HepG2 (cell line): ENCODE measurements around the gene PAPSS1. TPM values are rescaled to one million over a fixed set of nuclear protein-coding genes. Genes with fewer than 3 reads are reported as not detected.

Experiments used
- ATAC-seq: fragments of 200-7000 bp; cut with Tn5 transposase; 3 replicates; pipeline ENCODE4 v1.9.1; 2020; ENCODE audit warnings: mild to moderate bottlenecking, moderate library complexity
- BruUV-seq: library from RNA; stranded (reverse); fragments of 400-500 nt; replicated peaks from 2 replicates; lab custom pipeline; 2021; lab: Mats Ljungman, UMichigan
- CTCF ChIA-PET: fragments of 300-600 bp; formaldehyde crosslinking; extraction: SDS; loops from one replicate; lab custom pipeline; 2021; ENCODE audit warnings: low total read pairs, inconsistent platforms, low intra/inter-chr PET ratio; lab: Yijun Ruan, JAX
- POLR2A ChIA-PET: fragments of 350-600 bp; sonication (Branson Sonifier 250); formaldehyde crosslinking; loops from one replicate; lab custom pipeline; 2020; ENCODE audit warnings: antibody characterized with exemption, inconsistent platforms; lab: Yijun Ruan, JAX
- DNase-seq: peaks from one replicate; pipeline ENCODE4 v3.0.0-alpha.2; 2015; ENCODE audit warnings: low spot score
- FAIRE-seq: peaks from 3 replicates; lab custom pipeline; 2011; peaks lifted over from hg19 to GRCh38; lab: Jason Lieb, UNC
- H2AFZ ChIP-seq: one replicate; pipeline ENCODE4 v1.6.1; 2011; ENCODE audit warnings: low read length, inconsistent platforms
- H3K27ac ChIP-seq: fragments of 300-600 bp; 3 replicates; pipeline ENCODE4 v1.8.0; 2011; ENCODE audit warnings: mixed run types, mild to moderate bottlenecking, mixed read lengths, low read length, inconsistent platforms; ENCODE audit not compliant: insufficient read depth; ENCODE audit errors: extremely low read length
- H3K27me3 ChIP-seq, 2 experiments: fragments of 200-600 bp in 1 of 2; 2 replicates in 1 of 2; 3 replicates in 1 of 2; pipeline versions ENCODE4 v1.6.0 to v1.8.0; 2011; ENCODE audit warnings: low read length in 2 of 2, mild to moderate bottlenecking in 2 of 2, moderate library complexity in 2 of 2, inconsistent platforms in 1 of 2; ENCODE audit not compliant: insufficient read depth in 2 of 2, control insufficient read depth in 1 of 2
- H3K36me3 ChIP-seq, 2 experiments: fragments of 200-600 bp in 1 of 2; replicated peaks in 1 of 2; 2 replicates in 1 of 2; 3 replicates in 1 of 2; pipeline versions ENCODE4 v1.5.1 to v1.8.0; 2011; ENCODE audit warnings: low read length in 2 of 2, inconsistent platforms in 1 of 2; ENCODE audit not compliant: insufficient read depth in 2 of 2, control insufficient read depth in 1 of 2
- H3K4me1 ChIP-seq: 2 replicates; pipeline ENCODE4 v1.5.1; 2012; ENCODE audit warnings: low read length, inconsistent platforms; ENCODE audit not compliant: insufficient read depth
- H3K4me2 ChIP-seq: 2 replicates; pipeline ENCODE4 v1.6.0; 2011; ENCODE audit warnings: low read depth, low read length, inconsistent platforms
- H3K4me3 ChIP-seq, 3 experiments: fragments of 200-600 bp in 1 of 3; sonication (generic), shearing (Covaris generic) in 1 of 3; replicated peaks in 1 of 3; 2 replicates each; pipeline ENCODE4 v1.5.1; 2011 to 2016; ENCODE audit warnings: low read length in 3 of 3, inconsistent platforms in 2 of 3, low read depth in 2 of 3, mild to moderate bottlenecking in 2 of 3, control low read depth in 1 of 3, mixed read lengths in 1 of 3; ENCODE audit not compliant: insufficient read depth in 1 of 3
- H3K79me2 ChIP-seq: one replicate; pipeline ENCODE4 v1.6.1; 2011; ENCODE audit warnings: low read length, inconsistent platforms; ENCODE audit not compliant: insufficient read depth
- H3K9ac ChIP-seq: 2 replicates; pipeline ENCODE4 v1.6.0; 2011; ENCODE audit warnings: mild to moderate bottlenecking, low read depth, low read length, inconsistent platforms; ENCODE audit not compliant: insufficient read depth
- H3K9me3 ChIP-seq: 2 replicates; pipeline ENCODE4 v1.5.1; 2012; ENCODE audit warnings: mild to moderate bottlenecking, low read length
- H4K20me1 ChIP-seq: 2 replicates; pipeline ENCODE4 v1.6.0; 2011; ENCODE audit warnings: inconsistent platforms, mild to moderate bottlenecking, low read length, moderate library complexity; ENCODE audit not compliant: insufficient read depth
- HOMEZ ChIP-seq: IDR thresholded peaks from 2 replicates; pipeline ENCODE4 v1.6.1; 2016; ENCODE audit warnings: low read depth
- PAWR ChIP-seq: sonication (generic); formaldehyde crosslinking; IDR thresholded peaks from 2 replicates; pipeline ENCODE4 v1.4.0; 2020; ENCODE audit warnings: missing genetic modification reagents, mild to moderate bottlenecking, borderline replicate concordance
- RARG ChIP-seq: sonication (generic); formaldehyde crosslinking; IDR thresholded peaks from 2 replicates; pipeline ENCODE4 v1.4.0; 2020; ENCODE audit warnings: low read depth, mild to moderate bottlenecking, missing genetic modification reagents
- RXRB ChIP-seq: IDR thresholded peaks from 2 replicates; pipeline ENCODE4 v1.6.1; 2016; ENCODE audit warnings: borderline replicate concordance, missing genetic modification reagents, missing compliant biosample characterization
- SALL1 ChIP-seq: sonication (generic); formaldehyde crosslinking; IDR thresholded peaks from 2 replicates; pipeline ENCODE4 v1.8.0; 2022; ENCODE audit warnings: mild to moderate bottlenecking, missing genetic modification reagents
- SOX13 ChIP-seq, 3 experiments: fragments of 450-650 bp in 1 of 3; sonication (generic) in 1 of 3; formaldehyde crosslinking in 1 of 3; IDR thresholded peaks in 2 of 3; conservative IDR thresholded peaks in 1 of 3; 2 replicates each; pipeline versions ENCODE4 v1.5.0 to v1.6.1; 2016 to 2020; ENCODE audit warnings: antibody characterized with exemption in 1 of 3, mild to moderate bottlenecking in 1 of 3, missing compliant biosample characterization in 1 of 3, missing genetic modification reagents in 1 of 3, moderate library complexity in 1 of 3
- ZKSCAN1 ChIP-seq: fragments of 150-350 bp; IDR thresholded peaks from 2 replicates; pipeline ENCODE4 v1.6.1; 2014; ENCODE audit warnings: low read length
- ZNF225 ChIP-seq: sonication (generic); formaldehyde crosslinking; IDR thresholded peaks from 2 replicates; pipeline ENCODE4 v1.4.0; 2020; ENCODE audit warnings: mild to moderate bottlenecking, missing genetic modification reagents
- ZNF564 ChIP-seq: sonication (generic); formaldehyde crosslinking; IDR thresholded peaks from 2 replicates; pipeline ENCODE4 v1.8.1; 2023; ENCODE audit warnings: mild to moderate bottlenecking, missing genetic modification reagents
- WGBS: methylation state at CpG from one replicate; pipeline ENCODE4 v1.1.6; 2017; ENCODE audit warnings: low lambda C conversion rate; 5-methylcytosine and 5-hydroxymethylcytosine counted together
- in situ Hi-C: cut with HindIII; loops from 2 replicates; pipeline ENCODE4 v1.10.0; 2017; ENCODE audit warnings: low pct_unique_long_range_greater_than_20kb; ENCODE audit not compliant: extremely low pct_ligation_motif_present
- intact Hi-C: fragments of 100-400 bp; cut with micrococcal nuclease; formaldehyde crosslinking; loops from one replicate; pipeline ENCODE4 v1.10.0; 2022; ENCODE audit not compliant: unreplicated experiment
- polyA plus RNA-seq, 8 experiments: library from polyadenylated mRNA; depleted of rRNA in 3 of 8; stranded (reverse) in 7 of 8; unstranded in 1 of 8; fragments of >200 nt; fragmentation: Illumina TruSeq in 4 of 8; extraction: Trizol in 4 of 8; gene quantifications; 2 replicates each; pipeline versions ENCODE4 v1.2.1 to v1.2.3, GENCODE V29; 2011 to 2016; ENCODE audit warnings: low read depth in 4 of 8, missing spikeins in 1 of 8, mixed read lengths in 1 of 8; ENCODE audit not compliant: insufficient read depth in 1 of 8
- total RNA-seq, 5 experiments: library from RNA; depleted of rRNA; stranded (reverse); fragments of >200 nt; fragmentation: Illumina TruSeq; extraction: Trizol; gene quantifications; 2 replicates each; pipeline ENCODE4 v1.2.3, GENCODE V29; 2016; ENCODE audit warnings: low read depth in 1 of 5
- TF ChIP-seq, protein P1 (sequence below): sonication (generic); formaldehyde crosslinking; IDR thresholded peaks from 2 replicates; pipeline ENCODE4 v1.4.0; 2020; ENCODE audit warnings: missing genetic modification reagents, mild to moderate bottlenecking, borderline replicate concordance
- TF ChIP-seq, protein P2 (sequence below): sonication (generic); formaldehyde crosslinking; IDR thresholded peaks from 2 replicates; pipeline ENCODE4 v1.8.1; 2023; ENCODE audit warnings: mild to moderate bottlenecking, inconsistent platforms, moderate library complexity, missing genetic modification reagents, borderline replicate concordance
- TF ChIP-seq, protein P3 (sequence below): IDR thresholded peaks from 2 replicates; pipeline ENCODE4 v1.6.1; 2012; ENCODE audit warnings: low read depth, low read length, improper control_type of control experiment

The PAPSS1 gene
- total and polyA plus RNA-seq, 2 of the 13 experiments (the other 11 are each of a cell fraction or from before 2014, with no cell fraction given) = 105 to 126 TPM

- TF ChIP-seq, protein P1, sequence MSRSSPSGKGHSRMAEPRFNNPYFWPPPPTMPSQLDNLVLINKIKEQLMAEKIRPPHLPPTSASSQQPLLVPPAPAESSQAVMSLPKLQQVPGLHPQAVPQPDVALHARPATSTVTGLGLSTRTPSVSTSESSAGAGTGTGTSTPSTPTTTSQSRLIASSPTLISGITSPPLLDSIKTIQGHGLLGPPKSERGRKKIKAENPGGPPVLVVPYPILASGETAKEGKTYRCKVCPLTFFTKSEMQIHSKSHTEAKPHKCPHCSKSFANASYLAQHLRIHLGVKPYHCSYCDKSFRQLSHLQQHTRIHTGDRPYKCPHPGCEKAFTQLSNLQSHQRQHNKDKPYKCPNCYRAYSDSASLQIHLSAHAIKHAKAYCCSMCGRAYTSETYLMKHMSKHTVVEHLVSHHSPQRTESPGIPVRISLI (CRISPR knock-in tag) = no peak
- TF ChIP-seq ZKSCAN1 = no peak
Observed at GRCh38 chr4:107593230-107593629, 126.8 kb downstream of the PAPSS1 start (continued).

GRCh38 chr4:107592519-107592918 lies 127.5 kb downstream of the PAPSS1 start:
- CTCF ChIA-PET = no interaction called here
- FAIRE-seq = no peak
- no peak for TF ChIP-seq ZNF564 (CRISPR knock-in tag)
- TF ChIP-seq HOMEZ = 0 out of 2 replicates have a peak, but pooled peaks have one; percentile 50
- TF ChIP-seq, protein P2, sequence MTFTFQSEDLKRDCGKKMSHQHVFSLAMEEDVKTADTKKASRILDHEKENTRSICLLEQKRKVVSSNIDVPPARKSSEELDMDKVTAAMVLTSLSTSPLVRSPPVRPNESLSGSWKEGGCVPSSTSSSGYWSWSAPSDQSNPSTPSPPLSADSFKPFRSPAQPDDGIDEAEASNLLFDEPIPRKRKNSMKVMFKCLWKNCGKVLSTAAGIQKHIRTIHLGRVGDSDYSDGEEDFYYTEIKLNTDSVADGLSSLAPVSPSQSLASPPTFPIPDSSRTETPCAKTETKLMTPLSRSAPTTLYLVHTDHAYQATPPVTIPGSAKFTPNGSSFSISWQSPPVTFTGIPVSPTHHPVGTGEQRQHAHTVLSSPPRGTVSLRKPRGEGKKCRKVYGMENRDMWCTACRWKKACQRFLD (CRISPR knock-in tag) = no peak
- TF ChIP-seq, protein P3, sequence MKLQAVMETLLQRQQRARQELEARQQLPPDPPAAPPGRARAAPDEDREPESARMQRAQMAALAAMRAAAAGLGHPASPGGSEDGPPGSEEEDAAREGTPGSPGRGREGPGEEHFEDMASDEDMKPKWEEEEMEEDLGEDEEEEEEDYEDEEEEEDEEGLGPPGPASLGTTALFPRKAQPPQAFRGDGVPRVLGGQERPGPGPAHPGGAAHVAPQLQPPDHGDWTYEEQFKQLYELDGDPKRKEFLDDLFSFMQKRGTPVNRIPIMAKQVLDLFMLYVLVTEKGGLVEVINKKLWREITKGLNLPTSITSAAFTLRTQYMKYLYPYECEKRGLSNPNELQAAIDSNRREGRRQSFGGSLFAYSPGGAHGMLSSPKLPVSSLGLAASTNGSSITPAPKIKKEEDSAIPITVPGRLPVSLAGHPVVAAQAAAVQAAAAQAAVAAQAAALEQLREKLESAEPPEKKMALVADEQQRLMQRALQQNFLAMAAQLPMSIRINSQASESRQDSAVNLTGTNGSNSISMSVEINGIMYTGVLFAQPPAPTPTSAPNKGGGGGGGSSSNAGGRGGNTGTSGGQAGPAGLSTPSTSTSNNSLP = no peak; the same call in 1 of the 2 replicates
- no peak for TF ChIP-seq SOX13 (IDR thresholded peaks at IDR 0.05)
- no peak for TF ChIP-seq SOX13 (CRISPR knock-in tag; conservative IDR thresholded peaks at IDR 0.05 in 1 of 2, IDR thresholded peaks at IDR 0.05 in 1 of 2)
- TF ChIP-seq RARG = no peak
- TF ChIP-seq ZNF225 (CRISPR knock-in tag) = no peak
- peak; percentile 68 for TF ChIP-seq SALL1 (CRISPR knock-in tag)
- peak; percentile 48; the same call in 1 of the 2 replicates for TF ChIP-seq RXRB (CRISPR knock-in tag)
- no peak for TF ChIP-seq PAWR

More at GRCh38 chr4:107592519-107592918, 127.5 kb downstream of the PAPSS1 start:
- no peak overlapping the region for H3K4me3 ChIP-seq
- H3K9ac ChIP-seq = no peak overlapping the region
- WGBS = 0% methylated on average over 2 of the region's 2 CpGs
- H3K4me2 ChIP-seq = peak overlapping the region; percentile 23
- no peaks in the 10 kb centered on the region for H3K27me3 ChIP-seq
- no peak overlapping the region for H2AFZ ChIP-seq
- POLR2A ChIA-PET = no interaction called here
- no peak overlapping the region for H3K27ac ChIP-seq
- no peaks in the 10 kb centered on the region for H3K36me3 ChIP-seq
- no peaks in the 10 kb centered on the region for H3K9me3 ChIP-seq
- no peaks in the 10 kb centered on the region for H3K79me2 ChIP-seq
- H4K20me1 ChIP-seq = no peaks in the 10 kb centered on the region
- peaks cover 18% of the 10 kb centered on the region for H3K4me1 ChIP-seq
- BruUV-seq = no TSS peak
- peak; percentile 86 for ATAC-seq
- in situ Hi-C loops (no loop called here), intact Hi-C loops (no loop called here)
- peak; percentile 30 for DNase-seq
